ENCODE results near the gene UBE3A.
"Not testable (repeated sequence)": the region's sequence is repeated elsewhere in the genome, so short reads cannot be mapped to it uniquely, and the experiment has no call there.

The UBE3A gene

GRCh38 chr15:25437777-25438600 is 835 bp downstream of the UBE3A start:
- peak; percentile 15 to 45 (median 28) for DNase-seq (ENCODE audit: low read depth in 3 of 3)

GRCh38 chr15:25436707-25437106 is 2.1 kb downstream of the UBE3A start:
- no peak for DNase-seq (ENCODE audit: low read depth in 3 of 3)

- no peak for DNase-seq (ENCODE audit: low read depth in 3 of 3)
Measured at GRCh38 chr15:25435474-25436243, 3.2 kb downstream of the UBE3A start.

GRCh38 chr15:25433118-25433865 is 5.5 kb downstream of the UBE3A start:
- DNase-seq (ENCODE audit: low read depth in 3 of 3), result no peak

- no peak for DNase-seq (ENCODE audit: low read depth in 3 of 3)
Measured at GRCh38 chr15:25431836-25432561, 6.8 kb downstream of the UBE3A start.

GRCh38 chr15:25427861-25428260 is 11.0 kb downstream of the UBE3A start:
- DNase-seq (ENCODE audit: low read depth in 3 of 3), result no peak

- DNase-seq (ENCODE audit: low read depth in 3 of 3), result no peak
Measured at GRCh38 chr15:25426896-25427610, 11.8 kb downstream of the UBE3A start.

- DNase-seq (ENCODE audit: low read depth in 3 of 3), result no peak
Measured at GRCh38 chr15:25424073-25424472, 14.8 kb downstream of the UBE3A start.

GRCh38 chr15:25422021-25422420 is 16.8 kb downstream of the UBE3A start:
- no peak for DNase-seq (ENCODE audit: low read depth in 3 of 3)

- no peak for DNase-seq (ENCODE audit: low read depth in 3 of 3)
Measured at GRCh38 chr15:25418202-25418601, 20.6 kb downstream of the UBE3A start.

- DNase-seq (ENCODE audit: low read depth in 3 of 3), result no peak
Measured at GRCh38 chr15:25417604-25418003, 21.2 kb downstream of the UBE3A start.

- no peak for DNase-seq (ENCODE audit: low read depth in 3 of 3)
Measured at GRCh38 chr15:25416693-25417092, 22.1 kb downstream of the UBE3A start.

GRCh38 chr15:25415707-25416106 is 23.1 kb downstream of the UBE3A start:
- DNase-seq (ENCODE audit: low read depth in 3 of 3), result no peak

- no peak for DNase-seq (ENCODE audit: low read depth in 3 of 3)
Measured at GRCh38 chr15:25415217-25415616, 23.6 kb downstream of the UBE3A start.

GRCh38 chr15:25410649-25411048 is 28.2 kb downstream of the UBE3A start:
- DNase-seq (ENCODE audit: low read depth in 3 of 3), result no peak

GRCh38 chr15:25409731-25410130 is 29.1 kb downstream of the UBE3A start:
- DNase-seq (ENCODE audit: low read depth in 3 of 3), result not testable (repeated sequence)

GRCh38 chr15:25408929-25409328 is 29.9 kb downstream of the UBE3A start:
- no peak for DNase-seq (ENCODE audit: low read depth in 3 of 3)

GRCh38 chr15:25408428-25408827 is 30.4 kb downstream of the UBE3A start:
- no peak for DNase-seq (ENCODE audit: low read depth in 3 of 3)

GRCh38 chr15:25407950-25408349 is 30.9 kb downstream of the UBE3A start:
- DNase-seq (ENCODE audit: low read depth in 3 of 3), result no peak

- no peak for DNase-seq (ENCODE audit: low read depth in 3 of 3)
Measured at GRCh38 chr15:25406846-25407245, 32.0 kb downstream of the UBE3A start.

GRCh38 chr15:25406261-25406660 is 32.6 kb downstream of the UBE3A start:
- DNase-seq (ENCODE audit: low read depth in 3 of 3), result no peak

All from stimulated activated CD4-positive, alpha-beta T cell treated with anti-CD3 and anti-CD28 coated beads, TNF-alpha, amount 100 ng/mL, for 24 hours (primary cell).